ENCODE measurements around the gene TVP23C.

Gene TVP23C

DNA sequence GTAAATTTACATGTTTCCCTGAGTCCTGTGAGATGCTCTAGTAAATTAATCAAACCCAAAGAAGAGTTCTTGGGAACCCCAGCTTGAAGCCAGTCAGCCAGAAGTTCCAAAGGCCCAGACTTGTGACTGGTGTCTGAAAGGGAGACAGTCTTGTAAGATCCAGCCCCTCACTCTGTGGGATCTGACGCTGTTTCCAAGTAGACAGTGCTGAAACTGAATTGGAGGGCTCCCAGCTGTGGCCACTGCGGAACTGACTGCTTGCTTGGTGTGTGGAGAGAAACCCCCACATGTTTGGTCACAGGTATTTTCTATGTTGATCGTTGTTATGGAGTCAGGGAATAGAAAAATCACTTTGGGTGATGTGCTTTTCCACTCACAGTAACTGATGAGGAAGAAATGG is 90.4 kb downstream of the TVP23C start:
- TF ChIP-seq CTCF (IDR thresholded peaks at IDR 0.05) = no peak
- no peak for TF ChIP-seq ZFX (IDR thresholded peaks at IDR 0.05; ENCODE audit: borderline replicate concordance)

GRCh38 chr17:15470536-15470935 is 92.7 kb downstream of the TVP23C start:
- TF ChIP-seq CTCF (IDR thresholded peaks at IDR 0.05) (no peak), ZFX (IDR thresholded peaks at IDR 0.05; ENCODE audit: borderline replicate concordance) (no peak)
- H3K27ac ChIP-seq = no peak overlapping the region

More for the DNA sequence above, 90.4 kb downstream of the TVP23C start:
- H3K27ac ChIP-seq = no peak overlapping the region

DNA sequence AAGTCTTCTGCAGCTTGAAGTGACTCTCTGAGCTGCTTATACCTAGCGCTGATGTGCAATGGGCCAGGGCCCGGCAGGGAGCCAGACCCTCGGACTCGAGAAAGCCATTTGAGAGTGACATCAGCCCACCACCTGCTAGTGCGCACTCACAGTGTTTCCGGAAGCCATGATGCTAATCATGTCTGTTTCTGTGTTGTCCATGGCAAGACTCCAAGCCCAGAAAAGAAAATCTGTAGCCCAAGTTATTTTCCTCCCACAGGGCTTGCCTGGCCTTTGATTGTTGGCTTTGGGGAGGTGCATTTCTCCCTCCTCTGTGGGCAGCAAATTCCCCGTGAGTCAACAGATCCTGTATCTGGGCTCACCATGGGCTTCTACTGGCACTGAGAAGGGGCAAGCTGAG is 94.0 kb downstream of the TVP23C start:
- H3K27ac ChIP-seq = no peak overlapping the region
- no peak for TF ChIP-seq ZFX (IDR thresholded peaks at IDR 0.05; ENCODE audit: borderline replicate concordance)
- TF ChIP-seq CTCF (IDR thresholded peaks at IDR 0.05) = no peak

DNA sequence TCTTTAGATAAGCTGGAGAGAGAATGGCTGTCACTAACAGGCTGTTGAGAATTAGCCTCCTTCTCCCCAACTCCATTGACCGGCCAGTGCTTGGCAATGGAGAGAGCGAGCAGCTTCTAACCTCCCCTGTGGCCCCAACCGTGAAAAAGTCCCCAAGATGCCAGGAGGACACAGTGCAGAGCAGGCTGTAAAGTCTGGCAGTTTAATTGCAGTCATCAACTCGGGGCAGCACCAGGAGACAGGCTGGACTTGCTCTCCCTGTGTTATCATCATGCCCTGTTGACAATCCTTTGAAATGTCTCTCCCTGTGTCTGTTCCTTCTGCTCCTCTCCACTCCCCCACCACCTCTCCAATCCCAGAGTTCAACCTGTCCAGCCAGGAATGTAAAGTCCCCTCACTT is 95.2 kb downstream of the TVP23C start:
- H3K27ac ChIP-seq = no peak overlapping the region
- TF ChIP-seq CTCF (IDR thresholded peaks at IDR 0.05) (no peak), ZFX (IDR thresholded peaks at IDR 0.05; ENCODE audit: borderline replicate concordance) (no peak)

- H3K27ac ChIP-seq = no peak within 1 kb of the TSS
- TF ChIP-seq ZFX (IDR thresholded peaks at IDR 0.05; ENCODE audit: borderline replicate concordance) (no peak), CTCF (IDR thresholded peaks at IDR 0.05) (no peak)
These were observed 95.7 kb downstream of the TVP23C start, which contains the start of gene CDRT4 for GRCh38 chr17:15467592-15467991. CDRT4 (minus strand) TSS chr17:15467621; CDS start chr17:15440238, 27,383 bp downstream.

- no peak overlapping the region for H3K27ac ChIP-seq
These were observed 97.2 kb downstream of the TVP23C start for GRCh38 chr17:15466131-15466530.

More at GRCh38 chr17:15466131-15466530, 97.2 kb downstream of the TVP23C start:
- no peak for TF ChIP-seq ZFX (IDR thresholded peaks at IDR 0.05; ENCODE audit: borderline replicate concordance)
- no peak for TF ChIP-seq CTCF (IDR thresholded peaks at IDR 0.05)

Data from 22Rv1 (cell line).